Liver (tissue), 3 donors: ENCODE measurements around the gene RPS17.

Experiments
- CTCF ChIP-seq: fragments of 150-350 bp; IDR thresholded peaks from 2 replicates; pipeline ENCODE4 v1.5.1; 2017; ENCODE audit warnings: improper control_type of control experiment, low read depth, low read length; ENCODE audit not compliant: missing input control
- EGR1 ChIP-seq, 2 donors: IDR thresholded peaks; 2 replicates each; pipeline ENCODE4 v1.6.1; 2016 to 2018; ENCODE audit warnings: antibody characterized with exemption in 2 of 2, low read depth in 2 of 2
- FOXA1 ChIP-seq: IDR thresholded peaks from 2 replicates; pipeline ENCODE4 v1.6.1; 2016; ENCODE audit warnings: antibody characterized with exemption
- RAD21 ChIP-seq, 2 donors: IDR thresholded peaks; 2 replicates each; pipeline ENCODE4 v1.6.1; 2016; ENCODE audit warnings: antibody characterized with exemption in 2 of 2, mild to moderate bottlenecking in 2 of 2
- REST ChIP-seq: IDR thresholded peaks from 2 replicates; pipeline ENCODE4 v1.6.1; 2016; ENCODE audit warnings: antibody characterized with exemption, mild to moderate bottlenecking
- TAF1 ChIP-seq: conservative IDR thresholded peaks from 2 replicates; pipeline ENCODE4 v1.6.1; 2016; ENCODE audit warnings: antibody characterized with exemption, mild to moderate bottlenecking
- ZBTB33 ChIP-seq: IDR thresholded peaks from 2 replicates; pipeline ENCODE4 v1.6.1; 2016; ENCODE audit warnings: antibody characterized with exemption
- TF ChIP-seq, protein P1 (sequence below): IDR thresholded peaks from 2 replicates; pipeline ENCODE4 v1.6.1; 2016; ENCODE audit warnings: antibody characterized with exemption
- donor health status: healthy.
- donor health status: healthy.

GRCh38 chr15:82545478-82545877 lies 5.2 kb upstream of the RPS17 start:
- TF ChIP-seq EGR1 (IDR thresholded peaks at IDR 0.05; ENCODE audit: low read depth in 2 of 2) (no peak), CTCF (no peak), FOXA1 (no peak), TAF1 (no peak), RAD21 (IDR thresholded peaks at IDR 0.05) (no peak), REST (no peak), ZBTB33 (no peak)
- TF ChIP-seq, protein P1, sequence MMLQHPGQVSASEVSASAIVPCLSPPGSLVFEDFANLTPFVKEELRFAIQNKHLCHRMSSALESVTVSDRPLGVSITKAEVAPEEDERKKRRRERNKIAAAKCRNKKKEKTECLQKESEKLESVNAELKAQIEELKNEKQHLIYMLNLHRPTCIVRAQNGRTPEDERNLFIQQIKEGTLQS = no peak
